OCI-LY7 (cell line): ENCODE measurements around the gene EVA1C. TPM values are rescaled to one million over a fixed set of nuclear protein-coding genes. Genes with fewer than 3 reads are reported as not detected.

Source experiments
- BruUV-seq: library from RNA; stranded (reverse); fragments of 400-500 nt; replicated peaks from 2 replicates; lab custom pipeline; 2021; lab: Mats Ljungman, UMichigan
- CTCF ChIA-PET: fragments of 300-600 bp; sonication (Branson Sonifier 250); formaldehyde crosslinking; loops from one replicate; lab custom pipeline; 2022; ENCODE audit warnings: antibody characterized with exemption; ENCODE audit not compliant: unreplicated experiment; lab: Charles Lee
- POLR2A ChIA-PET: fragments of 300-600 bp; sonication (Branson Sonifier 250); formaldehyde crosslinking; loops from one replicate; lab custom pipeline; 2022; ENCODE audit warnings: antibody characterized with exemption; lab: Charles Lee
- DNase-seq: peaks from one replicate; pipeline ENCODE4 v3.0.0-alpha.2; 2015; ENCODE audit warnings: low spot score
- H2AFZ ChIP-seq: fragments of 200-600 bp; sonication (generic), shearing (Covaris generic); 2 replicates; pipeline ENCODE4 v1.6.1; 2014; ENCODE audit warnings: mild to moderate bottlenecking, antibody characterized with exemption, low read length, moderate library complexity
- H3K27ac ChIP-seq: fragments of 200-600 bp; sonication (generic); 2 replicates; pipeline ENCODE4 v1.5.1; 2014; ENCODE audit warnings: mixed run types, low read depth, mild to moderate bottlenecking, moderate library complexity, low read length, inconsistent platforms; ENCODE audit not compliant: poor library complexity, severe bottlenecking
- H3K36me3 ChIP-seq: fragments of 200-600 bp; sonication (generic); 2 replicates; pipeline ENCODE4 v1.6.1; 2014; ENCODE audit warnings: mild to moderate bottlenecking, antibody characterized with exemption, low read length, moderate library complexity, mixed read lengths; ENCODE audit not compliant: insufficient read depth
- H3K4me1 ChIP-seq: fragments of 200-600 bp; sonication (generic); 2 replicates; pipeline ENCODE4 v1.5.1; 2014; ENCODE audit warnings: mild to moderate bottlenecking, low read length; ENCODE audit not compliant: insufficient read depth, poor library complexity, severe bottlenecking
- H3K4me2 ChIP-seq: fragments of 200-600 bp; sonication (generic); 2 replicates; pipeline ENCODE4 v1.6.1; 2014; ENCODE audit warnings: mild to moderate bottlenecking, low read length
- H3K4me3 ChIP-seq: fragments of 200-600 bp; sonication (generic); 2 replicates; pipeline ENCODE4 v1.5.1; 2014; ENCODE audit warnings: mild to moderate bottlenecking, low read depth, low read length; ENCODE audit not compliant: poor library complexity, severe bottlenecking
- H3K79me2 ChIP-seq: fragments of 200-600 bp; sonication (generic); 2 replicates; pipeline ENCODE4 v1.6.1; 2016; ENCODE audit warnings: low read depth, mild to moderate bottlenecking, low read length, moderate library complexity, mixed read lengths; ENCODE audit not compliant: insufficient read depth
- H3K9me2 ChIP-seq: fragments of 200-600 bp; sonication (generic); 2 replicates; pipeline ENCODE4 v1.6.1; 2016; ENCODE audit warnings: mild to moderate bottlenecking, low read length, mixed read lengths; ENCODE audit not compliant: insufficient read depth
- H3K9me3 ChIP-seq: fragments of 200-600 bp; sonication (generic); 2 replicates; pipeline ENCODE4 v1.6.1; 2014; ENCODE audit warnings: mild to moderate bottlenecking, mixed run types, low read length, mixed read lengths
- H4K20me1 ChIP-seq: fragments of 200-600 bp; sonication (generic); 2 replicates; pipeline ENCODE4 v1.6.1; 2014; ENCODE audit warnings: mild to moderate bottlenecking, antibody characterized with exemption, low read length, moderate library complexity, mixed read lengths; ENCODE audit not compliant: insufficient read depth
- CTCF ChIP-seq: fragments of 200-600 bp; sonication (generic); conservative IDR thresholded peaks from 2 replicates; pipeline ENCODE4 v1.5.1; 2014; ENCODE audit warnings: mild to moderate bottlenecking, antibody characterized with exemption, low read length, moderate library complexity, mixed read lengths
- EZH2phosphoT487 ChIP-seq: fragments of 200-600 bp; sonication (generic); IDR thresholded peaks from 2 replicates; pipeline ENCODE4 v1.6.1; 2018; ENCODE audit warnings: low read depth, borderline replicate concordance, mild to moderate bottlenecking, mixed run types, antibody characterized with exemption, low read length, moderate library complexity, mixed read lengths
- intact Hi-C: fragments of 100-400 bp; cut with micrococcal nuclease; formaldehyde crosslinking; loops from one replicate; pipeline ENCODE4 v1.10.0; 2022; ENCODE audit not compliant: unreplicated experiment
- total RNA-seq, 2 experiments: library from RNA; depleted of rRNA in 1 of 2; stranded (reverse); fragments of >200 nt in 1 of 2; shearing (Covaris generic) in 1 of 2; gene quantifications; 2 replicates each; pipeline ENCODE4 v1.2.3, GENCODE V29; 2014 to 2022

EVA1C gene
- total RNA-seq, 2 experiments from 2014 or later = not detected

- no peaks in the 10 kb centered on the region for H3K4me1 ChIP-seq
- no peak overlapping the region for H3K27ac ChIP-seq
- ChIA-PET CTCF (no interaction called here), POLR2A (no interaction called here)
- DNase-seq = no peak
- intact Hi-C loops = no loop called here
- H4K20me1 ChIP-seq = no peaks in the 10 kb centered on the region
- H3K4me2 ChIP-seq = no peak overlapping the region
- H2AFZ ChIP-seq = no peak overlapping the region
- H3K79me2 ChIP-seq = no peaks in the 10 kb centered on the region
- BruUV-seq = no TSS peak
- H3K9me2 ChIP-seq = no peaks in the 10 kb centered on the region
- no peak overlapping the region for H3K4me3 ChIP-seq
- no peaks in the 10 kb centered on the region for H3K36me3 ChIP-seq
- H3K9me3 ChIP-seq = no peaks in the 10 kb centered on the region
- TF ChIP-seq CTCF (no peak), EZH2phosphoT487 (no peak)
Observed at GRCh38 chr21:32492376-32492775, 79.9 kb downstream of the EVA1C start.

- no peaks in the 10 kb centered on the region for H4K20me1 ChIP-seq
- no peak for TF ChIP-seq EZH2phosphoT487
- TF ChIP-seq CTCF = no peak
- no peak overlapping the region for H3K4me3 ChIP-seq
- H3K9me2 ChIP-seq = no peaks in the 10 kb centered on the region
- intact Hi-C loops = no loop called here
- BruUV-seq = no TSS peak
- no peaks in the 10 kb centered on the region for H3K9me3 ChIP-seq
- H2AFZ ChIP-seq = no peak overlapping the region
- CTCF ChIA-PET = interaction anchor here (0.6 kb wide), 1 partner anchor 181 kb away, joined by 3 read pairs; no protein-coding TSS in a partner anchor
- H3K4me2 ChIP-seq = no peak overlapping the region
- H3K4me1 ChIP-seq = no peaks in the 10 kb centered on the region
- H3K36me3 ChIP-seq = no peaks in the 10 kb centered on the region
- POLR2A ChIA-PET = no interaction called here
- no peak overlapping the region for H3K27ac ChIP-seq
- no peaks in the 10 kb centered on the region for H3K79me2 ChIP-seq
- no peak for DNase-seq
Observed at GRCh38 chr21:32494934-32495709, 82.6 kb downstream of the EVA1C start.

- no peaks in the 10 kb centered on the region for H3K9me3 ChIP-seq
- ChIA-PET POLR2A (no interaction called here), CTCF (no interaction called here)
- no peak overlapping the region for H3K4me3 ChIP-seq
- TF ChIP-seq EZH2phosphoT487 = no peak
- no peak for TF ChIP-seq CTCF
- BruUV-seq = no TSS peak
- no peaks in the 10 kb centered on the region for H3K36me3 ChIP-seq
- no peak overlapping the region for H3K27ac ChIP-seq
- no peak overlapping the region for H3K4me2 ChIP-seq
- DNase-seq = no peak
- H3K4me1 ChIP-seq = no peaks in the 10 kb centered on the region
- H2AFZ ChIP-seq = no peak overlapping the region
- intact Hi-C loops = no loop called here
- H4K20me1 ChIP-seq = no peaks in the 10 kb centered on the region
- no peaks in the 10 kb centered on the region for H3K9me2 ChIP-seq
- no peaks in the 10 kb centered on the region for H3K79me2 ChIP-seq
Observed at GRCh38 chr21:32496568-32496967, 84.1 kb downstream of the EVA1C start.
